ENCODE results near the gene UMODL1. TPM values are rescaled to one million over a fixed set of nuclear protein-coding genes. Genes with fewer than 3 reads are reported as not detected.

Gene UMODL1
- total RNA-seq, 2 experiments from 2014 or later, result 0.42 to 0.49 TPM

DNA sequence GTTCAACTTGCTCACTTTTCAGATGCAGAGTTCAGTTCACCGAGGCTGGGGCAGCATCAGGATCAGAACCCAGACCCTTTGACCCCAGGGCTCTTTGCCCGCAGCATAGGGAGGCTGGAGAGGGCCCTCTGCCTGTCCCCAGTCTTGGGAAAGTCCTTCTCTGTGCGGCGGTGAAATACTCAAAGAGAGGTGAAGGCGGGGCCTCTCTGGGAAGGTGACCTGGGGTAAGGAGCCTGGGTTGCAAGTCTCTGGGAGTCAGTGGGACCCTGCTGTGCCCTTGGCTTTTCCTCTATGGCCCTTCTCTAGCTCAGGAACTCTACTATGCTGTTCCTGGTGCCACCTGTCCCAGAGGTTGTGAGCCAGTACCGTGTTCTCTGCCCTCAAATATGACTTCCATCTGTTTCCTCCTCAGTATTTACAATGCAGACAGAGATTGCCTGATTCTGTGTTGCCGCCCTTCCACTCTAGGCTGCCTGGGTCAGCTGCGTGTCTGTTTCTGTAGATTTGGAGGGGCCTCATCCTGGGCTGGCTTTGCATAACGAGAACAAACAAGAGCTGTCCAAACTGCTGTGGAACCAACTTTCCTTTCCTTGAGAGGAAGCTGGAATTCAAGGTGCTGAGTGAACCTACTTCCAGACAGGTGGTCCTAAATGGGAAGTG is 42.2 kb upstream of the UMODL1 start:
- H3K36me3 Mint-ChIP-seq (ENCODE audit: low read depth), result no peaks in the 10 kb centered on the region
- no peaks in the 10 kb centered on the region for H3K4me1 Mint-ChIP-seq (ENCODE audit: low read depth)
- H3K9me3 ChIP-seq (ENCODE audit: control insufficient read depth in 1 of 2, insufficient read depth in 1 of 2, low read length in 2 of 2), result no peaks in the 10 kb centered on the region
- no peaks in the 10 kb centered on the region for H3K9me3 Mint-ChIP-seq
- no peak overlapping the region for H3K4me3 Mint-ChIP-seq
- intact Hi-C loops (cut with DNase I, micrococcal nuclease), result no loop called here
- no peak overlapping the region for H3K4me3 ChIP-seq (ENCODE audit: low read length)
- ChIA-PET CTCF (no interaction called here), POLR2A (no interaction called here)
- H3K27me3 Mint-ChIP-seq, result no peaks in the 10 kb centered on the region
- no peaks in the 10 kb centered on the region for H3K36me3 ChIP-seq (ENCODE audit: insufficient read depth, low read length)
- DNase-seq (peak in 1 of 14 experiments; percentile 17), ATAC-seq (ENCODE audit: poor library complexity) (no peak)
- H3K27ac ChIP-seq (ENCODE audit: low read depth in 1 of 2, low read length in 2 of 2), result no peak overlapping the region
- H3K4me1 ChIP-seq (ENCODE audit: insufficient read depth, low read length), result no peaks in the 10 kb centered on the region
- TF ChIP-seq, protein P1, sequence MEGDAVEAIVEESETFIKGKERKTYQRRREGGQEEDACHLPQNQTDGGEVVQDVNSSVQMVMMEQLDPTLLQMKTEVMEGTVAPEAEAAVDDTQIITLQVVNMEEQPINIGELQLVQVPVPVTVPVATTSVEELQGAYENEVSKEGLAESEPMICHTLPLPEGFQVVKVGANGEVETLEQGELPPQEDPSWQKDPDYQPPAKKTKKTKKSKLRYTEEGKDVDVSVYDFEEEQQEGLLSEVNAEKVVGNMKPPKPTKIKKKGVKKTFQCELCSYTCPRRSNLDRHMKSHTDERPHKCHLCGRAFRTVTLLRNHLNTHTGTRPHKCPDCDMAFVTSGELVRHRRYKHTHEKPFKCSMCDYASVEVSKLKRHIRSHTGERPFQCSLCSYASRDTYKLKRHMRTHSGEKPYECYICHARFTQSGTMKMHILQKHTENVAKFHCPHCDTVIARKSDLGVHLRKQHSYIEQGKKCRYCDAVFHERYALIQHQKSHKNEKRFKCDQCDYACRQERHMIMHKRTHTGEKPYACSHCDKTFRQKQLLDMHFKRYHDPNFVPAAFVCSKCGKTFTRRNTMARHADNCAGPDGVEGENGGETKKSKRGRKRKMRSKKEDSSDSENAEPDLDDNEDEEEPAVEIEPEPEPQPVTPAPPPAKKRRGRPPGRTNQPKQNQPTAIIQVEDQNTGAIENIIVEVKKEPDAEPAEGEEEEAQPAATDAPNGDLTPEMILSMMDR (IDR thresholded peaks at IDR 0.05), result no peak
- H3K27me3 ChIP-seq (ENCODE audit: control insufficient read depth in 1 of 2, insufficient read depth in 2 of 2, low read length in 2 of 2), result no peaks in the 10 kb centered on the region
- no peak overlapping the region for H3K27ac Mint-ChIP-seq

DNA sequence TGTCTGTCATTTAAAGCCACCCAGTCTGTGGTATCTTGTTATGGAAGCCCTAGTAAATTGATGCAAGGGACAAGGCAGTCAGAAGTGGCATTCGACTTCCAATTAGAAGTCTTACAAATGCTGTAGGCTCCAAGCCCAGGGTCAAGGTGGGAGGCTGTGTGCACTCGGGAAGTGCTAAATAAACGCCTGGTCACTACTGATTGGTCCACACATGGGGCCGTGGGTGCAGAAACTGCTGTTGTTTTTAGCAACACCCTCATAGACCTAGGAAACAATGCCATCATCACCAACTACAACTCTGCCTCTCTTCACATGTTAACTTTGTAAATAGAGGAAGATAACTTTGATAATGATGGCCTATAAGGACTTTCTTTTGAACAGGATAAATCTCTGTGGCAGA is 40.8 kb upstream of the UMODL1 start:
- no peaks in the 10 kb centered on the region for H3K9me3 ChIP-seq (ENCODE audit: control insufficient read depth in 1 of 2, insufficient read depth in 1 of 2, low read length in 2 of 2)
- no peak overlapping the region for H3K4me3 Mint-ChIP-seq
- TF ChIP-seq, protein P1 (IDR thresholded peaks at IDR 0.05), result no peak
- intact Hi-C loops (cut with DNase I, micrococcal nuclease), result no loop called here
- ATAC-seq (ENCODE audit: poor library complexity), result no peak
- H3K27ac ChIP-seq (ENCODE audit: low read depth in 1 of 2, low read length in 2 of 2), result no peak overlapping the region
- no peaks in the 10 kb centered on the region for H3K36me3 Mint-ChIP-seq (ENCODE audit: low read depth)
- DNase-seq, result no peak
- no peaks in the 10 kb centered on the region for H3K27me3 Mint-ChIP-seq
- H3K4me1 ChIP-seq (ENCODE audit: insufficient read depth, low read length), result no peaks in the 10 kb centered on the region
- H3K9me3 Mint-ChIP-seq, result no peaks in the 10 kb centered on the region
- ChIA-PET POLR2A (no interaction called here), CTCF (no interaction called here)
- no peaks in the 10 kb centered on the region for H3K27me3 ChIP-seq (ENCODE audit: control insufficient read depth in 1 of 2, insufficient read depth in 2 of 2, low read length in 2 of 2)
- H3K27ac Mint-ChIP-seq, result no peak overlapping the region
- H3K4me3 ChIP-seq (ENCODE audit: low read length), result no peak overlapping the region
- H3K4me1 Mint-ChIP-seq (ENCODE audit: low read depth), result no peaks in the 10 kb centered on the region
- H3K36me3 ChIP-seq (ENCODE audit: insufficient read depth, low read length), result no peaks in the 10 kb centered on the region

DNA sequence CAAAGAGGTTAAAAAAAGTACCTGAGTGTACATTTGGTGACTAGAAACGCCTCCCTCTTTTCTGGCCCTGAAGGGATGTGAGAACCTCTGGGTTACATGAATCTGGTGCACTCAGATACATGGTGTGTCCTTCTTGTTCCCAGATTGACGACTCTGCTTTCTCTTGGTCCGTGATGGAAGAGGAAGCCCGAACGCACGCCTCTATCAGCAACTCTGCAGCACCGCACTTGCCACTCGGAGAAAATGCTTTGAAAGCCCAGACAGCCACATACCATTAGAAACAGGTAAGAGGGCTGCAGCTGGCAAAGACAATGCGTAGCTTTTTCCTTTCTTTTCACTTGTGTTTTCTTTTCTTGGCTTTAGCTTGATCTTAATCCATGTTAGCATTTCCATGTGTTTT is 39.9 kb upstream of the UMODL1 start:
- Mint-ChIP-seq H3K27ac (no peak overlapping the region), H3K9me3 (no peaks in the 10 kb centered on the region), H3K36me3 (ENCODE audit: low read depth) (no peaks in the 10 kb centered on the region), H3K4me1 (ENCODE audit: low read depth) (no peaks in the 10 kb centered on the region), H3K4me3 (no peak overlapping the region), H3K27me3 (no peaks in the 10 kb centered on the region)
- TF ChIP-seq, protein P1 (IDR thresholded peaks at IDR 0.05), result no peak
- H3K9me3 ChIP-seq (ENCODE audit: control insufficient read depth in 1 of 2, insufficient read depth in 1 of 2, low read length in 2 of 2), result no peaks in the 10 kb centered on the region
- H3K27ac ChIP-seq (ENCODE audit: low read depth in 1 of 2, low read length in 2 of 2), result no peak overlapping the region
- ATAC-seq (ENCODE audit: poor library complexity) (no peak), DNase-seq (no peak)
- no peaks in the 10 kb centered on the region for H3K4me1 ChIP-seq (ENCODE audit: insufficient read depth, low read length)
- H3K4me3 ChIP-seq (ENCODE audit: low read length), result no peak overlapping the region
- no peaks in the 10 kb centered on the region for H3K27me3 ChIP-seq (ENCODE audit: control insufficient read depth in 1 of 2, insufficient read depth in 2 of 2, low read length in 2 of 2)
- intact Hi-C loops (cut with DNase I, micrococcal nuclease), result no loop called here
- POLR2A ChIA-PET, result no interaction called here
- CTCF ChIA-PET, result interaction anchor here (0.7 kb wide), 1 partner anchor 77 kb away, joined by 3 read pairs; no protein-coding TSS in a partner anchor
- no peaks in the 10 kb centered on the region for H3K36me3 ChIP-seq (ENCODE audit: insufficient read depth, low read length)

Measured in CD4-positive, alpha-beta T cell (primary cell).